IPS-NIHi7 (cell line): ENCODE data around the gene CYP2J2.
"Not testable (repeated sequence)": the region's sequence is repeated elsewhere in the genome, so short reads cannot be mapped to it uniquely, and the experiment has no call there.

Experiments used
- DNase-seq: peaks from one replicate; pipeline ENCODE4 v3.0.0; 2012; ENCODE audit warnings: mixed read lengths; ENCODE audit errors: extremely low spot score

CYP2J2 gene

DNA sequence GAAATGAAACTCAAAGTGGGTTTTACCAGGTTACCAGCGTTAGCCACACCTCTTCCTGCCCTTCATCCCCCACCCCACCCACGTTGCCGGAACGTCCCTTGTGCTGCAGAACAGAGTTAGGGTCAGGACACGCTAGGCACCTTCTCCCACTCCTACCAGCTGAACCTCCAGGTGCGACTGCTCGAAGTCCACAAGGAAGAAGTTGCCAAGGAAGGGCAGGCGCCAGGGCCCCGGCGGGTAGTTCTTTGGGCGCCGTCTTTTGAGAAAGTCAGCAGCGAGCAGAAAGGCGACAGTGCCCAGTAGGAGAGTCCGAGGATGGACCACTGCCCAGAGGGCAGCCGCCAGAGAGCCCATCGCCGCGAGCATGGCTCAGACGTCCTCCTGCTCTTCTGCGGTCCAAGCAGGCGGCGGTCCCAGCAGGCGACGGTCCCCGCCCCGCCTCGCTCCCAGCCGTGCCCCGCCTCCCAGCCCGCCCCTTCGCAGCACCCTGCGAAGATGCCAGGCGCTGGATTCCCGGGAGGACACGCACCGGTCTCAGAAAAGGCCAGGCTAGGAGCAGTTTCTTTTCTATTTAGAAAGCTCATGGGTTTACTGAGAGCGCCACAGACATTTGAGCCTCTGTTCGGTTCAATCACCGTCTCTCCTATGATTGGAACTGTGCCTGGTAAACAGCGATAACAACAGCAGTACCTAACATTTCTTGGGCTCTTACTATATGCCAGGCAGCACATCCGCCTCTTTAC, at the start of gene CYP2J2:
CYP2J2 (minus strand) TSS at position 393 of the 743 bp plus-strand sequence; CDS start at position 366, 27 bp downstream.
- DNase-seq = peak; percentile 69

DNA sequence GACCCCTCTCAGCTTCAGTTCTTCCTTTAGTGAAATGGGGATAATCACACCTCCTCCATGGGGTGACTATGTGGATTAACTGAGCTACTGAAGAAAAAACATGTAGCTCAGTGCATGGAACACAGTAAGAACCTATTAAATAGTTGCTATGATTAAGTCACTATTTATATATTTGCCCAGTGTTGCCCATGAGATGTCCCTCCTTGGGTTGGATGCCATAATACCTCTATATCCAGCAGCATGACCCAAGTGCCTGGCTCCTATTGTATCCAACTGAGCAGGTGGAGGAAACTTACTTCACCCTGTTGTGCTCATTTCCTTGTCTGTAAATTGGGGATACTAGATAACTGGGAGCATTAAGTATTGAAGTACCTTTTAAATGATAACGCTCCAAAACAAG, 47.1 kb upstream of the CYP2J2 start:
- no peak for DNase-seq

DNA sequence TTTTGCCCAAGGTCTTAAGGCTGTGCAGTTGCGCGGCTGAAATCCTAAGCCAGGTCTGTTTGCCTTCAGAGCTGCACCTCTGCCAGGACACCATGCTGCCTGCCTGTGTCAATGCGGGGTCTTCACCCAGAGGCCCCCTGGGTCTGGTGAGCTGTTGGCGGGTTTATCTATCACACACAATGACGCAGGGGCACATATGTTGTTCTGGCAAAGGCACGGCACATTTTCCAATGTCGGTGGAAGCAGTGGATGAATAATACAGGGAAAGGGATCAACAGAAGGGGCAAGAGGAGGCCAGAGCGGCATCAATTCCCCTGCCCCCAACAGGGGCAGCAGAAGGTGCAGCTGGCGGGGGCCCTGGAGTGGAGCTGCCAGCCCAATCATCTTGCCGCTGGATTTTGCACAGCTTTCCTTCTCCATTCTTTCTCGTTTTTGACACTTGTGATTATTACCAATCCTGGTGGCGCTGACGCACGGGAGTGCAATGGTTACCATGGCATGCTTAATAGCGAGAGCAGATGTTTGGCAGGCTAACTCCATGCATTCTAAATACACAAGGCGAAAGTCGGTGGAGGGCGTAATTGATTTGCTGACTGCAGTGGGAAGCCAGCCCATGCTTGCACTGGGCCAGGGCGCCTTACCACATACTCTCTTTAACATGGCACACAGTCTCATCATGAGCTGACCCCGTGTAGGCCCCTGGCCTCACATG, 45.8 kb upstream of the CYP2J2 start:
- DNase-seq = no peak

DNA sequence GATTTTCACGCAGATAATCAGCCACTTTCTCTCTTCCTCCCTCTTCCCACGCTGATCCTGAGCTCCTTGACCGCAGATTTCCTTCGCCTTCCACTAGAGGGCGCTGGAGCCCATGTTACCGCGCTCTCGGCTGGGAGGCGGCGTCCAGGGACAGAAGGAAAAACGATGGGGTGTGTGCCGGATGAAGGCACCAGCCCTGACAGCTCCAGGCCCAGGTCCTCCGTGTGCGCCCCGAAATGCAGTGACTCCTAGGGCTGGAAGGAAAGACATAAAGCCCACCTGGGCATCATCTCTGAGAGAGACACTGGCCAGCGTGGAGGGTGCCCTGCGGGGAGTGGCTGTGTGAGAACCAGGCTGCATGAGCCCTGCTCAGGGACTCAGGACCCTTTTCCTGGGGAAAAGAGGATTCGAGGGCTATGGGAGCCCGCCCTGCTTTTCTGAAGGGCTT, 44.9 kb upstream of the CYP2J2 start:
- peak; percentile 85 for DNase-seq

DNA sequence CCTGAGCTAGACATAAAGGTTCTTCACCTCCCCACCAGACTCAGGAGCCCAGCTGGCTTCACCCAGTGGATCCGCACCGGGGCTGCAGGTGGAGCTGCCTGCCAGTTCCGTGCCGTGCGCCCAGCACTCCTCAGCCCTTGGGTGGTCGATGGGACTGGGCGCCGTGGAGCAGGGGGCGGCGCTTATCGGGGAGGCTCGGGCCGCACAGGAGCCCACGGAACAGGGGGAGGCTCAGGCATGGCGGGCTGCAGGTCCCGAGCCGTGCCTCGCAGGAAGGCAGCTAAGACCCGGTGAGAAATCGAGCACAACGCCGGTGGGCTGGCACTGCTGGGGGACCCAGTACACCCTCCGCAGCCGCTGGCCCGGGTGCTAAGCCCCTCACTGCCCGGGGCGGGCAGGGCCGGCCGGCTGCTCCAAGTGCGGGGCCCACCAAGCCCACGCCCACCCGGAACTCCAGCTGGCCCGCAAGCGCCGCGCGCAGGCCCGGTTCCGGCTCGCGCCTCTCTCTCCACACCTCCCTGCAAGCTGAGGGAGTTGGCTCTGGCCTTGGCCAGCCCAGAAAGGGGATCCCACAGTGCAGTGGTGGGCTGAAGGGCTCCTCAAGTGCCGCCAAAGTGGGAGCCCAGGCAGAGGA, 43.1 kb upstream of the CYP2J2 start:
- DNase-seq = not testable (repeated sequence)

GRCh38 chr1:59968746-59969145, 42.2 kb upstream of the CYP2J2 start:
- DNase-seq = not testable (repeated sequence)

- DNase-seq = no peak
Observed at GRCh38 chr1:59967780-59968179, 41.2 kb upstream of the CYP2J2 start.

GRCh38 chr1:59967141-59967697, 40.6 kb upstream of the CYP2J2 start:
- peak; percentile 22 for DNase-seq

GRCh38 chr1:59952065-59952464, 25.5 kb upstream of the CYP2J2 start:
- DNase-seq = no peak

DNA sequence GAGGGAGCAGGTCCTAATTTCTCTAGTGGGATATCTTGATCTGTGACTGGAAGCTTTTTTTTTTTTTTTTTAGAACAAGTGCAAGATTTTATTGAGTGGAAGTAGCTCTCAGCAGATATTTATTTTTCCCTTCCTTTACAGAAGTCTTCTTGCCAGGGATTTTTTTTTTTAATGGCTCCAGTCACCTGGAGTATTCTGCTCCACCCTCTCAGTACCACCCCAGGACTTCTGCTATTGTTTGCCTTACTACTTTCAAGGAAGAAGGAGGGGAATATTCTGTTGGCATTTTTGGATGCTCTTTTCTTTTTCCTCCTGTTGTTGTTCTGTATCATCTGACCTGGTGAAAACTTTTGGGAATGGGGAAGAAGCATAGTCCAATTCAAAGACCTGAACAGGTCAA, 23.1 kb upstream of the CYP2J2 start:
- DNase-seq = no peak

DNA sequence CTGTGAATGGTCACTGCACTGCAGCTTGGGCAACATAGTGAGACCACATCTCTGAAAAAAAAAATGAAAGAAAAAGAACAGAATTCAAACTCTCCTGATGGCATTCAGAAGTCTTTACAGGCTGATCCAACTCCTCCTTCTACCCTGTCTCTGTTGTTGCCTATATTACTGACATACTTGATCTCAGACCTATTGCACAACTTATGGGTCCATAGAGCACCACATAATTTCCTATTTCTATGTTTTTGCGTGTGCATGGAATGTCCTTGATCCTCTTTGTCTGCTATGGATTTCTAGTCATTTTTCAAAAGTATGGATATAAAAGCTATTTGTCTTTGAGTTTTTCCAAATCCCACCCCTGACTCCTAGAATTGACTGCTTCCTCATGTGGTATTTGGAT, 22.4 kb upstream of the CYP2J2 start:
- DNase-seq = no peak

DNA sequence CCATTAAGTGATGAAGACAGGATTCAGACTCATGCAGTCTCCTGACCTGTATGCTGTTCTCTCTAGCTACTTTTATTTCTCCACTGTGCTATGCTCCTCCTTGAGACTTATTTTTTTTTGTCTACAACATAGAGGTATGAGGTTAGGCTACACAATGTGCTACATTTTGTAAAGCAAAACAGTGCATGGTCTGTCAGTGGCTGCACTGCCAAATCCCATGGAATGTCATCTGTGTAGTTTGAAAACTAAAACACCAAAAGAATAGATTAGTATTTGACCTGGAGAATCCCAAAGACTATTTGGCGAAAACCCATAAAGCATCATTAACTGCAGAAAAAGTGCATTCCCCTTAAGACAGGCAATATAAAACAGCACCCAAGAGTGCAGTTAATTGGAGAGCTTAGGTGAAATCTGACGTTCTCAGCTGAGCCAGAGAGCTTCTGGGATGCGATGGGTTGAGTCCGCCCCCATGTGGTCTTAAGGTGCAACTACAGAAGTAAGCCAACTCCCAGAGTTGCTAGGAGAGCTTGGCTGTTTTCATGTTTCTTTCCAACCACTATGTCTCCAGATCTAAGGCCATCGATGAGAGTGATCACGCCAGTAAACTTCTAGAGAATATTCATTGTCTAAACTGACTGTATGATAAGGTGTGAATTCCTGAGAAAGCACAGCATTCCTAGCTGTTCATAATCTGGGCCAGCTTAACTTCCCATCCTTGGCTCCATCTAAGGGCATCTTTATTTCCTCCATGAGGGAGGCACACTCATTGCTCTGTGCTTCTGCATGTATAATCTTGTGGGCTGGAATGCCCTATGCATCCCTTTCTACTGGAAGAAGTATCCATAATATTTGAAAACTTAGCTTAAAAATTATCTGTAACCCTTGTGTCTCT, 20.7 kb upstream of the CYP2J2 start:
- DNase-seq = peak; percentile 83

DNA sequence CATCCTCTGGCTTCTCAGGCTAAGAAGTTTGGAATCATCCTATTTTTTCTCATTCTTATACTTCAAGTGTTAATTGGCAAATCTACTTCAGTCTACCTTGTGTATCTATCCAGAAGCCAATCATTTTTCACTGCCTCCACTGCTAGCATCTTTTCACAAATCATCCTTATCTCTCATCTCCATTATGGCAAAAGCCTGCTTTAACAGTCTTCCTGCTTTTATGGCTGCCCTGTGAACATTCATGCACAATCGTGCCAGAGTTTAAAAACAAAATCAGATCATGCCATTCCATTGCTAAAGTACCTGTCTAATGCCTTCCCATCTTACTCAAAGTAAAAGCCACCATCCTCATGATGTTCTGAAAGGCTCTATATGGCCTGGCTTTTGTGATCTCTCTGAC, 19.2 kb upstream of the CYP2J2 start:
- no peak for DNase-seq

DNA sequence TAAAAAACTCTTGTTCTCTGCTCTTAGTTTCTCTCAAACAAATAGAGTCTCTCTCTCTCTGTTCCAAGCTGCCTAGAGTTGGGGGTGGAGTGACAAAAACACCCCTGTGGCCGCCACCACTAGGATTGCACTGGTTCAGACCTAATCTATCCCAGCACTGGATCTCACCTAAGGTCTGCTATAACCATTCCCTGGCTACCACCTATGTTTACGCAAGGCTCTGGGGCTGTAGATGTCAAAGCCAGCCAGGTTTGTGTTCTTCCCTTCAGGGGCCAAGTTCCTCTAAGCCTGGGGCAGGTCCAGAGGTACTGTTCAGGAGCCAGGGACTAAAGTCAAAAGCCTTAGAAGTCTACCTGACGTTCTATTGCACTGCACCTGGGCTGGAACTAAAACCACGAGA, 12.8 kb upstream of the CYP2J2 start:
- no peak for DNase-seq

- DNase-seq = no peak
Observed at GRCh38 chr1:59937636-59938210, 11.2 kb upstream of the CYP2J2 start.

DNA sequence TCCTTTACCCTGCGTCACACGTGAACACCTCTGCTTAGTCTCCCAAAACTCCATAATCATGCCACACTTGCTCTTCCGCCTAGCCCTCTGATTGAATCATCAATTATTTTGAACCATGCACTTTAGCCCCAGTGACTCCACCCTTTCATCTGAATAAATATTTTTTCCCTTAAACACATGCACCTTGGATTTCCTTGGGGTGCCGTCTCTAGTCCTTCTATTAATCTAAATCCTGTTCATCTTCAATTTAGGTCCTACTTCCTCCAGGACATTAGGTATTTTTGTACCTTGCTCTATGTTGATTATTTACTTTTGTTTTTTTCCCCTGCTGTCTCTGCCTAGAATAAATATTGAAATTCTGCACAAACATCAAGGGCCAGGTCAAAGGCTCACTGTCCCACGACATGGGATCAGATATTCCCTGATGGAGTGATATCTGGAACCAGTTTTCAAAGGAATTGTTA, 9.8 kb upstream of the CYP2J2 start:
- no peak for DNase-seq

GRCh38 chr1:59928996-59929395, 2.4 kb upstream of the CYP2J2 start:
- DNase-seq = no peak

GRCh38 chr1:59927213-59927612, 640 bp upstream of the CYP2J2 start:
- DNase-seq = no peak

- no peak for DNase-seq
Observed at GRCh38 chr1:59924653-59925052, 1.9 kb downstream of the CYP2J2 start.

GRCh38 chr1:59921258-59921899, 5.2 kb downstream of the CYP2J2 start:
- DNase-seq = not testable (repeated sequence)
